Measurements from ENCODE around the gene SAPCD2.

- TF ChIP-seq POLR2A (IDR thresholded peaks at IDR 0.05): no peak
- TF ChIP-seq CTCF (IDR thresholded peaks at IDR 0.05): no peak
These were observed 37.6 kb upstream of the SAPCD2 start for GRCh38 chr9:137107982-137108381.
